NCI-H2029 treated with DMSO at 0.1 percent for 48 hours (cell line): ENCODE data around the gene SPN.
"Not testable (repeated sequence)": the region's sequence is repeated elsewhere in the genome, so short reads cannot be mapped to it uniquely, and the experiment has no call there.

ENCODE experiments used
- DNase-seq: peaks from one replicate; lab custom pipeline; 2025; lab: John Stamatoyannopoulos, UW

Gene SPN

DNA sequence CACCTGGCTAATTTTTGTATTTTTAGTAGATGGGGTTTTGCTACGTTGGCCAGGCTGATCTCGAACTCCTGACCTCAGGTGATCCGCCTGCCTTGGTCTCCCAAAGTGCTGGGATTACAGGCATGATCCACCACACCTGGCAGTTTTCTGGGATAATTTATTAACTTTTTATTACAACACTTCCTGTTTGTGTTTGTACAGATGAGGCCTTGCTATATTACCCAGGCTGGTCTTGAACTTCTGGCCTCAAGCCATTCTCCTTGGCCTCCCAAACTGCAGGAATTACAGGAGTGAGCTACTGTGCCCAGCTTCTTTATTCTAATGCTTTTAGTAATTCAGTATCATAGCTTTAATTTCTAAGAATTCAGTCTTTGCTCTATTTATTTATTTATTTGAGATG lies 16.1 kb upstream of the SPN start:
- no peak for DNase-seq

DNA sequence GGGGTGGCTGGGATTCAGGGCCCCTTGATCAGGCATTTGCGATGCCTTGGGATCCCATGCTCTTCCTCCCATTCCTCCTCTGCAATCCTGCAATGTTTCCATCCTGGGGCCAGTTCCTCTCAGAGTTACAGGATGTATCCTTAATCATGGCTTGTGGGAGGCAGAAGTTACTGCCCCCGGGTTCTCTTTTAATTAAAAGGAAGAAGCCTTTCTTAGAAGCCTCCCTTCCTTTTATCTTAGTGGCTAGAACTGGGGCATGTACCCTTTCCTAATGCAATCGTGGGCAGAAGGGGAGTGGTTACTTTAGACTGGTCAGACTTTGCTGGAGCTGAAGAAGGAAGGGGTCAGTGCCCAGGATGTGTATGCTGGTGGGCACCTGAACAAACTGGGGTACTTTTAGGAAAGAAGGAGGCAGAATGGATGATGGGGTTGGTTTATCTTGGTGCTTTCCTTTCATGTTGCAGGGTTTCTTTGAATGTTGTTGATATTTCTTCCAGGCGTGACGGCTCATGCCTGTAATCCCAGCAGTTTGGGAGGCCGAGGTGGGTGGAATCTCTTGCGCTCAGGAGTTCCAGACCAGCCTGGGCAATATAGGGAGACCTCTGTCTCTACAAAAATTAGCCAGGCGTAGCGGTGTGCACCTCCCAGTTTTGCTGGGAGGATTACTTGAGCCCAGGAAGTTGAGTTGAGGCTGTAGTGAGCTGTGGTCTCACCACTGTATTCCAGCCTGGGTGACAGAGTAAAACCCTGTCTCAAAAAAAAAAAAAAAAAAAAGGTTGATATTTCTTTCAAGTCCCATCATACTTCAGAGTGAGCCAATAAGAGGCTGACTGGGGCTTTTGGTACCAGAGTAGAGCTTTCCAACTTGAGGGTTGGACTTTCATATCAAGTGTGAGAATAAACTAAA lies 13.2 kb upstream of the SPN start:
- DNase-seq: no peak

DNA sequence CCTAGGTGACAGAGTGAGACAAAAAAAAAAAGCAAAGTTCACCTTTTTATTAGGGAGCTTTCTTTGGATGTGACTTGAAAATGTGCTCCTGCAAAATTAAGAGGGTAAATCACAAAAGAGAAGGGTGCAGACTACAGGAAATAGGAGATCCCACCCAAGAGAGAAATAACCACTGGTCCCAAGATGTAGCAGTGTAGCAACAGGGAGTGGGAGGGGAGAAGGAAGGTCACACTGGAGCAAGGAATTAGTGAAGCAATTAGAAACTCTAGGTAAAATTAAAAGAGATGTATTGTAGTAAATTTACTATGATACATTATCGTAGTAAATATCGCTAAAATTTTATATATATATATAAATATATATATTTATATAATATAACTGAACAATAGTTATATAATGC lies 12.3 kb upstream of the SPN start:
- no peak for DNase-seq

DNA sequence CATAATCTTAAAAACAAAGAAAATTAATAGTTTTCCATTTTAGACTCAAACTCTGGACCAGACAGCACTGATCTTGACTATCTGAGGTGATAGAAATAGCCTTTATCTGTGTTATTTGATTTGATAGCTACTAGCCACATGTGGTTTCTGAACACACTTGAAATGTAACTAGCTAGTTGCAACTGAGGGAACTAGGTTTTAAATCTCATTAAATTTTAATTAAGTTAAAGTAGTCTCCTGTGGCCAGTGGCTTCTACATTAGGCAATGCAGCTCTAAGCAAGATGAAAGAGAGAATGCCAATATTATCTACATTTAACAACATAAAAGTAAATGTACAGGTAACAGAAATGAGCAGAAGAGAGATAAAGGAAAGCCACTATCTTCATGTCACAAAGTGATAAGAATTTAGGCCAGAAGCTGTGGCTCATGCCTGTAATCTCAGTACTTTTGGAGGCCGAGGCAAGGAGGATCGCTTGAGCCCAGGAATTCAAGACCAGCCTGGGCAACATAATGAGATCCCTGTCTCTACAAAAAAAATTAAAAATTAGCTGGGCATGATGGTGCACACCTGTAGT lies 11.2 kb upstream of the SPN start:
- DNase-seq: no peak

DNA sequence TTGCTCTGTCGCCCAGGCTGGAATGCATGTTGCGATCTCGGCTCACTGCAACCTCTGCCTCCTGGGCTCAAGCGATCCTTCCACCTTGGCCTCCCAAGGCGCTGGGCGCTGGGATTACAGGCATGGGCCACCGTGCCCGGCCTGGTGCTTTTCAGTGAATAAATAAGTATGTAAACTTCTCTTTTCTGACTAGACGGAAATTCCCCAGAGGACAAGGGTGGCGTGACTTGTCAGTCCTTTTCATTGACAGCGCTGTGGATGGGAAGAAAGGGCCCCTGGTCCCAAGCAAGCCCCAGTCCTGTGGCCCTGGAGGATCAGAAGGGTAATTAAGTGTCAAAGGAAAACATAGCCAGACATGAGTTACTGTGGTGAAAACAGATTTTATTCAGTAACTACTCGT lies 9.6 kb upstream of the SPN start:
- DNase-seq: no peak

DNA sequence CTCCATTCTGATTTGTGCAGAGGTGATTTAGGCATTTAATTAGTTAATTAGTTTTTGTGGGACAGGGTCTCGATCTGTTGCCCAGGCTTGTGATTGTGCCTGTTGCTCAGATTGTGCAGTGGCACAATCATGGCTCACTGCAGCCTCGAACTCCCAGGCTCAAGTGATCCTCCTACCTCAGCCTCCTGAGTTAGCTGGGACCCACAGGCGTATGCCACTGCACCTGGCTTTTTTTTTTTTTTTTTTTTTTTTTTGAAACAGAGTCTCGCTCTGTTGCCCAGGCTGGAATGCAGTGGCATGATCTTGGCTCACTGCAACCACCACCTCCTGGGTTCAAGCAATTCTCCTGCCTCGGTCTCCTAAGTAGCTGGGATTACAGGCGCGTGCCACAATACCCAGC lies 9.2 kb upstream of the SPN start:
- not testable (repeated sequence) for DNase-seq

DNA sequence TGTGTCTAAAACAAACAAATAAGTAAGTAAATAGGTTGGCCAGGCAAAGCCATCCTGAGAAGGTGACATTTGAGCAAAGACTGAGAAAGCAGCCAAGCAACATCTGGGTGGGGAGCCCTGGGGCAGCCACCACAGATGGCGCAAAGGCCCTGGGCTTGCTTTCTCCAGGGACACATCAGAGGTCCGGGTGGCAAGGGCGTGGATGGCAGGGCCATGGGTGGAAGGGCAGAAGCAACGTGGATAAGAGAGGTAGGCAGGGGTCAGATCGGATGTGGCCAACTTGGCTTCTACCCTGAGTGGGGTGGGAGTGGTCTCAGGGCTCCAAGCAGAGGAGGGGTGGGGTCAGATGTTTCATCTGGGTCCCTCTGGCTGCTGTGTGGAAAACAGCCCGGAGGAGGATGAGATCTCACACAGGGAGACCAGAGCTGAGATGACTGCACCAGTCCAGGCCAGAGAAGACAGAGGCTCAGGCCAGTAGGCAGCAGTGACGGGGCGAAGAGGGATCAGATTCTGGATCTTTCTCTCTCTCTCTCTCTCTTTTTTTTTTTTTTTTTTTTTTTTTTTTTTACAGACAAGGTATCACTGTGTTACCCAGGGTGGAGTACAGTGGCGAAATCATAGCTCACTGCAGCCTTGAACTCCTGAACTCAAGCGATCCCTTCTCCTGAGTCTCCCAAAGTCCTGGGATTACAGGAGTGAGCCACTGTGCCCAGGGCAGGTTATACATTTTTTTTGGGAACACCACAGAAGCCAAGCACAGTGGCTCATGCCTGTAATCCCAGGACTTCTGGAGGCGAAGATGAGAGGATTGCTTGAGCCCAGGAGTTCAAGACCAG lies 6.1 kb upstream of the SPN start:
- DNase-seq: no peak

DNA sequence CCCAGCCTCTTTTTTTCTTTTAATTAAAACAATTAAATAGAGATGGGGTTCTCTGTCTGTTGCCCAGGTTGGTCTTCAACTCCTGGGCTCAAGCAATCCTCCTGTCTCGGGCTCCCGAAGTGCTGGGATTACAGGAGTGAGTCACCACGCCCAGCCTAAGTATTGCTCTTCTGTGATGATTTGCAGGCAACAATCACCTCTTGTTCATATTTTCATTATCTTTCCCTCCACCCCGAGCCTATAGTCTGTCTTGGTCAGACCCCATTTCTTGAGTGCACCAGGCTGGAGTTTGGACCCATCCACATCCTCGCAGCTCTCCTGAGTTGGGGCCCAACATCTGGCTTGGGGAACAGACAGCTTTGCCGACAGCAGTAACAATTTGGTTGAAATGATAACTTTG lies 4.3 kb upstream of the SPN start:
- DNase-seq: no peak

DNA sequence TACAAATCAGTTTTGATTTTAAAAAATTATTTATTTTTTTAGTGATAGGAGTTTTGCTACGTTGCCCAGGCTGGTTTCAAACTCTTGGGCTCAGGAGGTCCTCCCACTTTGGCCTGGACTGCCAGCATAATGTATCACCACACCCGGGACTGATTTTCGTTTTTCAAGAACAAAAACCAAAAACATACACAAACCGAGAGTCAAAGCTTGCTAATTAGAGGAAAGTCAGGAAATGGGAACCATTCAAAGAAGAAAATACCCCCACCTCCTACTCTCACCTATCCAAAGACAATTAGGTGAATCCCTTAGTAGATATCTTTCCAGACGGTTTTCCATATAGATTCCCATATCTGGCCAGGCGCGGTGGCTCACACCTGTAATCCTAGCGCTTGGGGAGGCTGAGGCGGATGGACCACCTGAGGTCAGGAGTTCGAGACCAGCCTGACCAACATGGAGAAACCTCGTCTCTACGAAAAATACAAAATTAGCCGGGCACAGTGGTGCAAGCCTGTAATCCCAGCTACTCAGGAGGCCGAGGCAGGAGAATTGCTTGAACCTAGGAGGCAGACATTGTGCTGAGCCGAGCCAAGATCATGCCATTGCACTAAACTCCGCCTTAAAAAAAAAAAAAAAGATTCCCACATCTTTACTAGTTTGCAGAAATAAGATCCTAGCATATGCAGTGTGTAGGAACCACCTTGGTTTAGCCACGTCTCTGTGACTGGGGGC lies 883 bp upstream of the SPN start:
- no peak for DNase-seq

DNA sequence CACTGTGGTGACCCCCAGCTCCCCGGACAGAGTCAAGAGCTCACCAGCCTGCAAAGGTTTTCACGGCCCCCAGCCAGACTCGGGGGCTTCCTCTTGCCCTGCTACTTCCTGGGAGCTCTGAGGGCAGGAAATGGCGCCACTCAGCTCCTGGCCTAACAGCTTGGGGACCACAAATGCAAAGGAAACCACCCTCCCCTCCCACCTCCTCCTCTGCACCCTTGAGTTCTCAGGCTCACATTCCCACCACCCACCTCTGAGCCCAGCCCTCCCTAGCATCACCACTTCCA lies 375 bp upstream of the SPN start:
- DNase-seq: no peak

DNA sequence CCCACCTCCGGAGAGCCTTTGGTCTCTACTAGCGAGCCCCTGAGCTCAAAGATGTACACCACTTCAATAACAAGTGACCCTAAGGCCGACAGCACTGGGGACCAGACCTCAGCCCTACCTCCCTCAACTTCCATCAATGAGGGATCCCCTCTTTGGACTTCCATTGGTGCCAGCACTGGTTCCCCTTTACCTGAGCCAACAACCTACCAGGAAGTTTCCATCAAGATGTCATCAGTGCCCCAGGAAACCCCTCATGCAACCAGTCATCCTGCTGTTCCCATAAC lies 702 bp downstream of the SPN start:
- no peak for DNase-seq

DNA sequence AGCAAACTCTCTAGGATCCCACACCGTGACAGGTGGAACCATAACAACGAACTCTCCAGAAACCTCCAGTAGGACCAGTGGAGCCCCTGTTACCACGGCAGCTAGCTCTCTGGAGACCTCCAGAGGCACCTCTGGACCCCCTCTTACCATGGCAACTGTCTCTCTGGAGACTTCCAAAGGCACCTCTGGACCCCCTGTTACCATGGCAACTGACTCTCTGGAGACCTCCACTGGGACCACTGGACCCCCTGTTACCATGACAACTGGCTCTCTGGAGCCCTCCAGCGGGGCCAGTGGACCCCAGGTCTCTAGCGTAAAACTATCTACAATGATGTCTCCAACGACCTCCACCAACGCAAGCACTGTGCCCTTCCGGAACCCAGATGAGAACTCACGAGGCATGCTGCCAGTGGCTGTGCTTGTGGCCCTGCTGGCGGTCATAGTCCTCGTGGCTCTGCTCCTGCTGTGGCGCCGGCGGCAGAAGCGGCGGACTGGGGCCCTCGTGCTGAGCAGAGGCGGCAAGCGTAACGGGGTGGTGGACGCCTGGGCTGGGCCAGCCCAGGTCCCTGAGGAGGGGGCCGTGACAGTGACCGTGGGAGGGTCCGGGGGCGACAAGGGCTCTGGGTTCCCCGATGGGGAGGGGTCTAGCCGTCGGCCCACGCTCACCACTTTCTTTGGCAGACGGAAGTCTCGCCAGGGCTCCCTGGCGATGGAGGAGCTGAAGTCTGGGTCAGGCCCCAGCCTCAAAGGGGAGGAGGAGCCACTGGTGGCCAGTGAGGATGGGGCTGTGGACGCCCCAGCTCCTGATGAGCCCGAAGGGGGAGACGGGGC lies 1.3 kb downstream of the SPN start:
- DNase-seq: no peak

DNA sequence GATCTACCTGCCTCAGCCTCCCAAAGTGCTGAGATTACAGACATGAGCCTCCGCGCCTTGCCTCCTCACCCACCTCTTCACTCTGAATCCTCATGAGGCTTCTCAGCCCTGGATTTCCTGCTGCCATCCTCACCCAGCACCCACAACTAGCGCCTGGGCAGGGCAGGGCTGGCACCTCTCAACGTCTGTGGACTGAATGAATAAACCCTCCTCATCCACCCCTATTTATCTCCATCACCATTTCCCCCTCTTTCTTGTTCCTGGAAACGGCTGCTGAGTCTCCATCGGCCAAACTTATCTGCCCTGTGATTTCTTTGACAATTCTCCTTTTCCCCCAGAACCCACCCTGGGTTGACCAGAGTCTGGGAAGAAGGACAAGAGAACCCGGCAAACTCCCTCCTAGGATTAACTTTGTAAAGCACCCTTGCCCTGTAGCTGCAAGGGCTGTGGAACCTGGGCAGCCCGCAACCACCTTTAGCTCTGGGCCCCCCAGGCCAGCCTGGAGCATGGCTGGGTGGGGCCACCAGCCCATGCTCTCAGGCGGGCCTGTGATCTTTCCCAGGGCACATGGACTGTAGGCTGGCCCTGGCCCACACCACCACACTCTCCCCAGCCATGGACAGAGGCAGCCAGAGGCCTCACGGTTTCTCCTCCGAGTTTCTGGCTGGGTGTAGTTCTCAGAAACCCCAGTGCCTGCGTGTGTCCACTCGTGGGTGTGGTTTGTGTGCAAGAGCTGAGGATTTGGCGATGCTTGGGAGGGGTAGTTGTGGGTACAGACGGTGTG lies 2.4 kb downstream of the SPN start:
- DNase-seq: no peak

DNA sequence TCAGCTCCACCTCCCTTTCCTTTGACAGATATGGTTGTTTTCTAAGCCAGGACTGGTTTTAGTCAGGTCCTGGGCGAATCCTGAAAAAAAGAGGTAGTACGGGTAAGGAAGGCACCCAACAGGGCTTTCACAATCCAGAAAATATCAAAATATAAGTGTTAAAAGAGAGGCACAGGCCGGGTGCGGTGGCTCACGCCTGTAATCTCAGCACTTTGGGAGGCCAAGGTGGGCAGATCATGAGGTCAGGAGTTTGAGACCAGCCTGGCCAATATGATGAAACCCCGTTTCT lies 4.2 kb downstream of the SPN start:
- not testable (repeated sequence) for DNase-seq

DNA sequence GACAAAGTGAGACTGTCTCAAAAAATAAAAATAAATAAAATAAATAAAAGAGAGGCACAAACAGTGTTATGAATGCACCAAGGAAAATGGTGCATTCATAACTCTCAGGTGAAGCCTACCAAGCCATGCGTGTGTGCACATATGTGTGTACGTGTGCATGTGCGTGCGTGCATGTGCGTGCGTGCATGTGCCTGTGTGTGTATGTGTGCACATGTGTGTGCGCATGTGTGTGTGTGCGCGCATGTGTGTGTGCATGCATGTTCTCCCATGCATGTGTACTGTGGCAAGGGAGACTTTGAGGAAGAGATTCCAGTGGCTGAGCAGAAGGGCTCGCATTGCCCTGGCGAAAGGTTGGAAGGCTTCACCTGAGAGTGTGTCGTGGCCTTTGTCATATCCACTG lies 4.7 kb downstream of the SPN start:
- DNase-seq: no peak

DNA sequence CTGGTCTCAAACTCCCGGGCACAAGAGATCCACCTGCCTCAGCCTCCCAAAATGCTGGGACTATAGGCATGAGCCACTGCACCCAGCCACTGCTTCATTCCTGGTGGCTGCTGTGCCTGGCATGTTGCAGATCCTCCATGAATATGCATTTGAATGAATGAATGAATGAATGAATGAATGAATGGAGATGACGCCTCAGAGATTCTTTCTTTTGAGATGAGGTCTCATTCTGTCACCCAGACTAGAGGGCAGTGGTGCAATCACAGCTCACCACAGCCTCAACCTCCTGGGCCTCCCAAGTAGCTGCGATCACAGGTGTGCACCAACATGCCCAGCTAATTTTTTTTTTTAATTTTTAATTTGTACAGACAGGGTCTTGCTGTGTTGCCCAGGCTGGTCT lies 5.2 kb downstream of the SPN start:
- no peak for DNase-seq

DNA sequence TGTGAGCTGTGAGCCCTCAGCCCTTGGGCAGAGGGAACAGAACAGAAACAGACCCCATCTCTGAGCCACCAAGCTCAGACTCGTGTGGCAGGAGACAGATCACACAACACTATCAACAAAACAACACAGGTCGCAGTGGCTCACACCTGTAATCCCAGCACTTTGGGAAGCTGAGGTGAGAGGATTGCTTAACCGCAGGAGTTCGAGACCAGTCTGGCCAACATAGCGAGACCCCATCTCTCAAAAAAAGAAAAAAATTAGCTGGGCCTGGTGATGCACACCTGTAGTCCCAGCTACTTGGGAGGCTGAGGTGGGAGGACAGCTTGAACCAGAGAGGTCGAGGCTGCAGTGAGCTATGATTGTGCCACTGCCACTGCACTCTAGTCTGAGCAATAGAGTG lies 10.5 kb downstream of the SPN start:
- DNase-seq: no peak

DNA sequence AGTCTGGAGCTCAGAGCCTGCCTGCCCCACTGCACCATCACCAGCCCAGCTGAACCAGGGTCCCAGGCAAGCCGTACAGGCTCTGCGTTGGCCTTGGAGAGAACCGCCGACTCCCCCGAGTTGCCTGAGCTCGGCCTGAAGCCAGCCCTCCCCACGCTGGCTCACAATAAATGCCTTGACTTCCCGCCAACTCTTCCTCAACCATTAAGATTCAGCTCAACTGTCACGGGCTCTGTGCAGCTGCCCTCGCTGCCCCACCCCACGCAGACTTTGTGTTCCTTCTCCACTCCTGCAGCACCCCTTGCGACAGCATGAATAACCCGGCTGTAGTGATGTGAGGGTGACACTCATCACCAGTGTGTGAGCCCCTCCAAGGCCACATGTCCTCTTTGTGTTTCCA lies 11.1 kb downstream of the SPN start:
- no peak for DNase-seq

DNA sequence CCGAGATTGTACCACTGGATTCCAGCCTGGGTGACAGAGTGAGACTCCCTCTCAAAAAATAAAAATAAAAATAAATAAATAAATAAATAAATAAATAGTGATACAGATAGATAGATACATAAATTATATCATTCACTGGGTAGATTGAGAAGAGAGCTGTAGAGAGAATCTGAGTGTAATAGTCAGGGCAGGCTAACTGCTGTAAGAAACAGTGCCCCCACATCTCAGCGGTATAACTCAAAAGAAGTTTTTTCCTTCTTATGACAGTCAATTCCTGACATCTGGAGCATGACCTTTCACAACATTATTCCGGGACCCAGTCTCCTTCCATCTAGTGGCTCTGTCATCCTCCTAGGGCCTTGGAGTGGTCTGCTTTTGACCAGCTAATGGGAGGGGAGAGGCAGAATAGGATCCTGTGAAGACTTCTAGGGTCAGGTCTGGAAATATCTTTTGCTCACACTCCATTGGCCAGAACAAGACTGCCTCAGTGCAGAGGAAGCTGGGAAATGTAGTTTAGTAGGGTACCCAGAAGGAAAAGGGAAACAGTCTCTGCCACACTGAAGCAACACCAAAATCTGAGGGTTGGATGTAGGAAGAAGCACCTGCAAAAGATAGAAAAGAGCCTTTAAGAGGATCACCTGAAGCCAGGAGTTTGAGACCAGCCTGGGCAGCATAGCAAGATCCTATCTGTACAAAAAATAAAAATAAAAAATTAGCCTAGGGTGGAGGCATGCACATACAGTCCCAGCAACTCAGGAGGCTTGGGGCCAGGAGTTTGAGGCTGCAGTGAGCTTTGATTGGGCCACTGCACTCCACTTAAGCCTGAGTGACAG lies 13.0 kb downstream of the SPN start:
- no peak for DNase-seq

DNA sequence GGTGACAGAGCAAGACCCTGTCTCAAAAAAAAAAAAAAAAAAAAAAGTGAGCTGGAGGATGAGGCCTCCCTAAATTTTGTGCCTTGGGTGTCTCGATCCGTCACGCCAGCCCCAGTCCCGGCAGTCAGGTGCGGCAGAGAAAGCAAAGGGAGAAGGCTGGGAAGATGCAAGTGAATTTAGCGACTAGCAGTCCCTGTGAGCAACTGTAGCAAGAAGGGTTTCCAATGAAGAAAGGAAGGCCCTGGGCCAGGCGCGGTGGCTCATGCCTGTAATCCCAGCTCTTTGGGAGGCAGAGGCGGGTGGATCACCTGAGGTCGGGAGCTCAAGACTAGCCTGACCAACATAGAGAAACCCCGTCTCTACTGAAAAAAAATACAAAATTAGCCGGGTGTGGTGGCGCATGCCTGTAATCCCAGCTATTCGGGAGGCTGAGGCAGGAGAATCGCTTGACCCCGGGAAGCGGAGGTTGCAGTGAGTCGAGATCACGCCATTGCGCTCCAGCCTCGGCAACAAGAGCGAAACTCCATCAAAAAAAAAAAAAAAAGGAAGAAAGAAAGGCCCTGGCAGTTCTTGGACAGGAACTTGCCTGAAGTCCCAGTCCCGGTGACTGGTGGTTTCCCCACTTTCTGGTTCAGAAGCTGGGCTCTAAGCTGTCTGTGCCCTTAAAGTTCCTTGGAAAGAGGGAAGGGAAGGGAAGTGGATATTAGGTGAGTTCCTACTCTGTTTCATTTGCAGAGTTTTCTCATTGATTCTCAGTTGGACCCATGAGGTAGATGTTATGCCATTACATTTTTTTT lies 14.1 kb downstream of the SPN start:
- no peak for DNase-seq
